Sigmoid colon (tissue), 4 donors: Measurements from ENCODE around the gene KRTAP10-11.

ENCODE experiments used
- CTCF ChIP-seq, 4 experiments: fragments of 450-650 bp in 3 of 4; fragments of 200-600 bp in 1 of 4; IDR thresholded peaks; one replicate each; pipeline ENCODE4 v1.5.1; 2016 to 2019; ENCODE audit warnings: antibody characterized with exemption in 4 of 4, mild to moderate bottlenecking in 3 of 4, moderate library complexity in 2 of 4
- EP300 ChIP-seq, 4 donors: sonication (generic); formaldehyde crosslinking; IDR thresholded peaks; one replicate each; pipeline ENCODE4 v1.6.1; 2017; ENCODE audit warnings: antibody characterized with exemption in 4 of 4
- POLR2A ChIP-seq, 2 donors: fragments of 450-650 bp; IDR thresholded peaks; one replicate each; pipeline ENCODE4 v1.6.1; 2016; ENCODE audit warnings: antibody characterized with exemption in 2 of 2, mild to moderate bottlenecking in 2 of 2, moderate library complexity in 2 of 2
- POLR2AphosphoS5 ChIP-seq, 4 donors: sonication (generic); formaldehyde crosslinking; IDR thresholded peaks; one replicate each; pipeline ENCODE4 v1.6.1; 2017; ENCODE audit warnings: antibody characterized with exemption in 4 of 4

GRCh38 chr21:44599264-44600029 lies 46.8 kb upstream of the KRTAP10-11 start:
- TF ChIP-seq CTCF (IDR thresholded peaks at IDR 0.05) (no peak), POLR2A (IDR thresholded peaks at IDR 0.05) (no peak), EP300 (IDR thresholded peaks at IDR 0.05) (no peak), POLR2AphosphoS5 (IDR thresholded peaks at IDR 0.05) (no peak)
